NB4 (cell line): ENCODE results near the gene ADIRF.

ENCODE experiments used
- CTCF ChIP-seq: IDR thresholded peaks from one replicate; pipeline ENCODE4 v1.5.1; 2012; ENCODE audit warnings: low read depth, low read length
- POLR2A ChIP-seq: IDR thresholded peaks from 2 replicates; pipeline ENCODE4 v1.6.1; 2011; ENCODE audit warnings: mild to moderate bottlenecking; ENCODE audit not compliant: insufficient read length; ENCODE audit errors: extremely low read depth

GRCh38 chr10:86968994-86969355 lies 693 bp downstream of the ADIRF start:
- TF ChIP-seq CTCF (no peak), POLR2A (no peak)
